Astrocyte of the spinal cord (primary cell): Measurements from ENCODE around the gene NDUFAB1.

Source experiments
- DNase-seq: peaks from one replicate; pipeline ENCODE4 v3.0.0; 2011; ENCODE audit warnings: low read depth, low spot score
- H3K4me3 ChIP-seq: 2 replicates; pipeline ENCODE4 v1.5.1; 2011; ENCODE audit warnings: low read depth, mild to moderate bottlenecking, low read length, moderate library complexity
- CTCF ChIP-seq: IDR thresholded peaks from 2 replicates; pipeline ENCODE4 v1.5.1; 2012; ENCODE audit warnings: low read depth, mild to moderate bottlenecking, low read length, inconsistent platforms
- in situ Hi-C: cut with HindIII; loops from 2 replicates; pipeline ENCODE4 v1.10.0; 2017; ENCODE audit warnings: low sequenced_read_pairs

Gene NDUFAB1

GRCh38 chr16:23539984-23540816 lies 55.9 kb downstream of the NDUFAB1 start:
- no peak for DNase-seq
- no peak overlapping the region for H3K4me3 ChIP-seq
- in situ Hi-C loops = no loop called here
- no peak for TF ChIP-seq CTCF

- in situ Hi-C loops = no loop called here
- H3K4me3 ChIP-seq = no peak overlapping the region
- TF ChIP-seq CTCF = no peak
- no peak for DNase-seq
Observed at GRCh38 chr16:23538919-23539278, 57.2 kb downstream of the NDUFAB1 start.

DNA sequence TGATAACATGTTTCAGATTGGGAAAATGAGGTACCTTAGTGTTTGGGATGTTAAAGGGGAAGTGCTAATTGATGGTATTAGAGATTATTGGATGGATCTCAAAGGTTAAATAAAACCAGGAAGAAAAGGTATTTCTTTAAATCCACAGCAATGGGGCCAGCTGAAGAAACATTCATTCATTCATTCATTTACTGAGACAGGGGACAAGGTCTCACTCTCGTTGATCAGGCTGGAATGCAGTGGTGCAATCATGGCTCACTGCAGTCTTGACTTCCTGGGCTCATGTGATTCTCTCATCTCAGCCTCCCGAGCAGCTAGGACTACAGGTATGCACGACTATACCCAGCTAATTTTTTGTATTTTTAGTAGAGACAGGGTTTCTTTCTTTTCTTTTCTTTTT lies 58.7 kb downstream of the NDUFAB1 start:
- no peak overlapping the region for H3K4me3 ChIP-seq
- in situ Hi-C loops = no loop called here
- no peak for DNase-seq
- TF ChIP-seq CTCF = no peak

- in situ Hi-C loops = no loop called here
- no peak overlapping the region for H3K4me3 ChIP-seq
- no peak for DNase-seq
- no peak for TF ChIP-seq CTCF
Observed at GRCh38 chr16:23535901-23536300, 60.2 kb downstream of the NDUFAB1 start.

DNA sequence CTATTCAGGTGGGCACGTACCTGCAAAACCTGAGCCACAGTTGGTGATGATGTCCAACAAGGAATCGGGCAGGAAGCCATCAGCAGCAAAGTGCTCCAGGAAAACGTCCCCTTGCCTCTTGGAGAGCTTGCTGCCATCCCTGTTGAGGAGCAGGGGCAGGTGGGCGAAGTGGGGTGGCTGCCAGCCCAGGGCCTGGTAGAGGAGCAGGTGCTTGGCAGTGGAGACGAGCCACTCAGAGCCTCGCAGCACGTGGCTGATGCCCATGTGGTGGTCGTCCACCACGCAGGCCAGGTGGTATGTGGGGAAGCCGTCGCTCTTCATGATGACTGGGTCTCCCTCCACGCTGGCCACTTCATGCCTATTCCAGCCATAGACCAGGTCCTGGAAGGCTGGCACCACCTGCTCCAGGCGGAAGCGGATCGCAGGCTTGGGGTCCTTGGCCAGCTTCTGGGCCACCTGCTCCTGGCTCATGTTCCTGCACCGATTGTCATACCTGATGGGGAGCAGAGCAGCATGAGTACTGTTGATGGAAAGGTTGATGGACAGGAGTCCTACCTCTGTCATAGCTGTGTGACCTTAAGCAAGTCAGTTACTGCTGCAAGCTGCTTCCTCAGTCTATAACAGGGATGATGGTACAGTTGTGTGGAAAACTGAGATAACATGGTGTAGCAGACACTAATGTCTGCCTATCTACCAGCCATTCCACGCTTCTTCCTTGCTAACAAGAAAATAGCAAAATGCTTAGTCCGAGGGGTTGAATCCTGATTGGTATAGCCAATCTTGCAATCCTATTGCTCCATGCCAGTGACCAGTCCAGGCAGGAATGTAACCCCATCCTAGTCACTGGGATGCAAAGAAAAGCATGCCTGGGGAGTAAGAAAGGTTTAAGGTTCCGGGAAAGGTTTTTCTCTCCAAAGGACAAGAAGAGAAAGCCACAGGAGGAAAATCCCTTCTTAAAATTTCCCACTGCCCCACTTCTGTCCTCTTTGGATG lies 61.0 kb downstream of the NDUFAB1 start:
- H3K4me3 ChIP-seq = no peak overlapping the region
- no peak for DNase-seq
- TF ChIP-seq CTCF = no peak
- in situ Hi-C loops = no loop called here

DNA sequence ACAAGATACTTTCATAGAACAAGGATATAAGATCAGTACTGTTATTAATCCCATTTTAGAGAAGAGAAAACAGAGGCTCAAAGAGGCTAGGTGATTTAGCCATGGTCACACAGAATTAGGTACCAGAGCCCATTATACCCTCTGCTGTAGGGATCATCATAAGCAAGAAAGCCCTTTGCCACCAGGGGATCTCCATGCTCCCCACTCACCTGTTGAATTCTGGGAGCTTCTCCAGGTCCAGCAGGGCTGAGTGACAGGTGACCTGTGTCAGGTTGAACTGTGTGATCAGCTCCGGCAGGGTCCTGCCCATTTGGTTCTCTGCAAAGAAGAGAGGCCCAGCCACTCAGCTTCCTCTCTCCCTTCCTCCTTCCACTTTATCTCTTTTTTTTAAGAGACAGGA lies 63.7 kb downstream of the NDUFAB1 start:
- TF ChIP-seq CTCF = no peak
- DNase-seq = no peak
- in situ Hi-C loops = no loop called here
- no peak overlapping the region for H3K4me3 ChIP-seq
